HG03439 (cell line): ENCODE results near the gene GCSH.
"Not testable (repeated sequence)": the region's sequence is repeated elsewhere in the genome, so short reads cannot be mapped to it uniquely, and the experiment has no call there.

Experiments used
- ATAC-seq: cut with Tn5 transposase; IDR thresholded peaks from one replicate; pipeline ENCODE4 v1.9.1; 2021; ENCODE audit warnings: mild to moderate bottlenecking, moderate library complexity; ENCODE audit not compliant: unreplicated experiment

Gene GCSH

DNA sequence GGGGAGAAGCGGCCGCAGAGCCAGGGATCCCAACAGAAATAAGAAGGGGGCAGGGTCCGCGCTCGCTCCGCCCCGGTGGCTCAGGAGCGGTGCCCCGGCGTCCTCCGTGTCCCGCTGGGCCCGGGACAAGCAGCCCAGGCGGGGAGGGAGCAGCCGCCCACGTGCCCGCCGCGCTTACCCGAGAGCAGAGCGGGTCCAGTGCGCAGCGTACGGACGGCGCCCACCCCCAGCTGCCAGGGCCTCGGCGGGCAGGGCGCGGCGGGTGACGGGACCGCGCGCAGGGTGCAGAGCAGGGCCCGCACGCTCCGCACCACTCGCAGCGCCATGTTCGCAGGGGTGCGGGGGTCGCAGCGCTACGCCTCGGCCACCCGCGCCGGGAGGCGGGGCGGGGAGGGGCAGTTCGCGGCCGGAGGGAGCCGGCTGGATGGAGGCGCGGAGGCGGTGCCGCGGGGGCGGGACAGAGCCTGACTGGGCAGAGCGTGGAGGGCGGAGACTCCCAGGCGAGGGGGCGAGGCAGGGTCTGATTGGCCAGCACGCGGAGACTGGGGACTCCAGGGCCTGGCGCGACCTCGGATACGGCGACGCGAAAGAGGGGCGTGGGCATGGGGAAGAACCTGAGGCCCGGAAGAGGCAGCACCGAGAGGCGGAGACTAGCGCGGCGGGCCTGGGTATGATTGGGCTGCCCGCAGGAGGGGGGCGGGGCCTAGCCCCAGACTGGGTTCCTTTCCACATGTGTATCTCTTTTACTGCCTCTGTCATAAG, at the start of gene GCSH:
Gene GCSH, minus strand, starts transcription at position 443 of the 762 bp plus-strand sequence. Its CDS starts 117 bp downstream, at position 326.
- peak; percentile 99 for ATAC-seq

DNA sequence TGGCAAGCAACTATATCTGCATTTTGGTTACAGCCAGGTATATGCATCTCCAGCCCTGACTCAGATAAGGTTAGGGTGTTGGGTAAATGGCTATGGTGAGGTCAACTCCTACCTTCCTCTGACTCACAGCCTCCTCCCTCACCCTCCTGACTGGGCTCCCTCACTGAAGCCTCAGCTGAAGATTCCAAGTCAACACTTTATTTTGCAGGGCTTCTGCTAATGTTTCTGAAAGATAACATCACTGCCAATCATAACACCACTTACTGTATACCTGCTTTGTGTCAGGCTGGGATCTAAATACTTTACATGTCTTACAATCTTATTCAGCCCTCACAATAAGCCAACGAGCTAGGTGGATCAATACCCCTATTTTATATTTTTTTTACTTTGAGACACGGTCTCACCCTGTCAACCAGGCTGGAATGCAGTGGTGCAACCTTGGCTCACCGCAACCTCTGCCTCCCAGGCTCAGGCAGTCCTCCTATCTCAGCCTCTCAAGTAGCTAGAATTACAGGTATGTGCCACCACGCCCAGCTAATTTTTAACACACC, 47.8 kb upstream of the GCSH start:
- ATAC-seq: no peak

- no peak for ATAC-seq
These were observed 46.7 kb upstream of the GCSH start for GRCh38 chr16:81142864-81143263.

DNA sequence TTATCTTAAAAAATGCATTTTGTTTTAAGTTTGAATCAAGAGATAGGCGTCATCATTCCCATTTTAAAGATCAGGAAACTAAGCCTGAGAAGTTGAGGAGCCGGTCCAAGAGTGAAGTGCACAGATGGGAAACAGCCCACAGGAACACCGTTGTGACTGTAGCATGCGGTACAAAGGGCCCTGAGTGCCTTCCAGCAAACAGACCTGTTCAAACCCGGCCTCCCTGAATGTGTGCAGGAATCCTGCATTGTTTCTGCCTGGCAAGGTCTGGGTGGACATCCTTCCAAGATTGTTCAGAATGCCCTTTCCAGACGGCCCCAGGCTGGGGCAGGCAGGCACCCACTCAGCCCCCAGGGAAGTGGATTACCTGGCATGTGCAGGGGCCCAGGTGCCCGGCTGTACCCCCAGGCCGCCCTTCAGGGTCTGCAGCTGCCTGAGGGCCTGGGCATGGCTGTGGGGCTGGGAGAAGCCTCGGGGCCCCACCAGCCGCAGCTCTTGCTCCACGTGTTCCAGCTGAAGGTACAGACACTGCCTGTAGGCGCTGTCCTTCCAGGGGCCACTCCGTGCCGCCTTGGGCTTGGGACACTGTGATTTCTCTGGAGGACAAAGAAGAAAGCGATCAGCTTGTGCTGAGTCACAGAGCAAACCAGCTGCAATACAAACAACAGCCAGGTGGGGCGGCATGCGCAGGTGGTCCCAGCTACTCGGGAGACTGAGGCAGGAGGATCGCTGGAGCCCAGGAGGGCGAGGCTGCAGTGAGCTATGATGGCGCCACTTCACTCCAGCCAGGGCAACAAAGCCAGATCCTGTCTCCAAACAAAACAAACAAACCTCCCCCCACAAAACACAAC, 45.0 kb upstream of the GCSH start:
- no peak for ATAC-seq

DNA sequence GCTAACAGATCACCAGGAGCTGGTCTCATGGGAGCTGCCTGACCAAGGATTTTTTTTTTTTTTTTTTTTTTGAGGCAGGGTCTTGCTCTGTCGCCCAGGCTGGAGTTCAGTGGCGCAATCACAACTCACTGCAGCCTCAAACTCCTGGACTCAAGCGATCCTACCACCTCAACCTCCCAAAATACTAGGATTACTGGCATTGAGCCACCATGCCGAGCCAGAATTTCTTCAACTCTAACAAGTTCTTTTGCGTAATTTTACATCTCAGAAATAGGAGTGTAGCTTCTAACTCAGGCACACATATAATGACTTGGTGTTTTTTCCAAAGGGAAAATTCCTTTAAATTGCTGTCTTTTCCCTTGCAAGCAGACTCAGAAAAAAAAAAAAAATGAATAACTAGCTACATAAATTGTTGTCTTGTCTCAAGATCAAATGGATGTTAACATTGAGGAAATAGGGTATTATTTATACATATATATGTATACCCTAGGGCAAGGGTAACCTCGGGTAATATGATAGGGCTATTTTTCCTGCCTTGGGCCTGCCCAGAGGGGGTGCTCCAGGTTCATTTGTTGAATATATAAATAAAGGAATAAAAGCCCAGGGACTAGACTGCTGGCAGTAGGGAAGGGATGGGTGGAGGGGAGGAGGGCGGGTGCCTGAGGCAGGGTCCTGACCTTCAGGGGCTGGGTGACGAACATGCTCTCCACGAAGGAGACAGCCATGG, 42.8 kb upstream of the GCSH start:
- ATAC-seq: no peak

DNA sequence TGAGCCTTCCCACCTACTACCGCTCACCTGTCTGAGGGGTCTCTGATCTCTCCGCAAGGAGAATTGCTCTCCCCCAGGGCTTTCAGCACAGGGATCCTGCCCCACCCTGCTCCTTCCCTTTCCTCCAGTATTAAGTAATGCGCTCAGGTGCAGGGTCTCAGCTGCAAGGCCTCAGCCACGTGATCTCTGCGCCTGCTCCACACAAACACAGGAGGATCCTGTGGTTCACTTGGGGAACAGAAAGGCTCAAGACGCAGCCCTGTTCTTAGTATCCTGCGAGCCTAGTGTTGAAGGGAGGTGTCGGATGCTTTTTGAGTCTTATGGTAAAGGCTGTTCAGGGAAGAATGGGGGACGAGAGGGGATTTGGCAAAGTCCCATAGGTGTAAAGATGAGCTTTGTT, 41.6 kb upstream of the GCSH start:
- ATAC-seq: no peak

DNA sequence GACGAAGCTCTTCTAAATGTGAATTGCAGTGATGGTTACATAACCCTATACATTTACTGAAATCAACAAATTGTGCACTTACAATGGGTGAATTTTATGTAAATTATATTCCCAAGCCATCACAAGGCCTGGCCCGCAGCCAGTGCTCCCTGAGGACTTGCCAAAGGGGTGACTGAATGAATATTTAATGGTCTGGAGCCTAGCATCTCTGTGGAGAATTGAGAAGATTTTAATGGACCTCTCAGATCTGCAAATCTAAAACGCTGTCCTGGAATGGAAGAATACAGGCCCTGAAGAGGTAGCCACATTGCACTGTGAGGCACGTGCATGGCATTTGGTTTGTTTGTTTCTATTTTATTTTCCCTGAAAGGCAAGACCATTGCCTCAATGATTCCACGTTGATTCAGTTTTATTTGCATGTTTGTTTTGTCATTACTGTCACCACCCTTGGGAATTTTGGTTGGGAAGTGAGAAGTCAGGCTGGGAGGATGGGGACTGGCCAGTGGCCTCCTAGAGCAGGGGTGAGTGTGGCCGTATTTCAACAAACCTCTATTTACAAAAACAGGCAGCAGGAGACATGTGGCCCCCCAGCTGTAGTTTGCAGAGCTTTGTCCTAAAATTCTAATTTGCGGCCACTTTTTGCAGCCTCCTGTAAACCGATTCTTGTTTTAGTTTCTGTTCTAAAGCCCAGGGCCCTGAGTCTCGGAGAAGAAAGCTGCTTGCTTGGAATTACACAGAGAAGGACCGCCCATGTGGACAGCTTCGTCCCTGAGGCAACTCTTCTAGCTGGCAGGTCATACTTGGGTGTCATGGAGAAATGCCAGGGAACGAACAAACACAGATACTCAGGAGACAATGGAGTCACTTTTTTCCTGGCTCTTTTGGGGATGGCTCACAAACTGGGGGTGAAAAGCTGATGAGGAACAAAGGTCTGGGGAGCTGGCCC, 40.5 kb upstream of the GCSH start:
- no peak for ATAC-seq

DNA sequence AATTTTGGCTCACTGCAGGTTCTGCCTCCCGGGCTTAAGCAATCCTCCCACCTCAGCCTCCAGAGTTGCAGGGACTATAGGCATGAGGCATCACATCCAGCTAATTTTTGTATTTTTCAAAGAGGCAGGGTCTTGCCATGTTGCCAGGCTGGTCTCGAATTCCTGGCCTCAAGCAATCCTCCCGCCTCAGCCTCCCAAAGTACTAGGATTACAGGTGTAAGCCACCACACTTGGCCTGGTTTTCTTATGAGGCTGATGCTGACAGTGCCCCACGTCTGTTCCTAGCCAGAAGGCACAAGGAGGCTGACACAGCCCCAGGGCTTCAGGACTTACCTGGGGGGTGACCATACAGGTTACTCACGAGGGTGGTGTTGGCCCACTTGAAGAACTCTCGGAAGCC, 33.9 kb upstream of the GCSH start:
- ATAC-seq: no peak

- ATAC-seq: no peak
These were observed 32.7 kb upstream of the GCSH start for GRCh38 chr16:81128726-81129524.

GRCh38 chr16:81127051-81127450, 30.9 kb upstream of the GCSH start:
- ATAC-seq: no peak

- no peak for ATAC-seq
These were observed 27.1 kb upstream of the GCSH start for GRCh38 chr16:81123092-81123852.

GRCh38 chr16:81121474-81121990, 25.3 kb upstream of the GCSH start:
- no peak for ATAC-seq

DNA sequence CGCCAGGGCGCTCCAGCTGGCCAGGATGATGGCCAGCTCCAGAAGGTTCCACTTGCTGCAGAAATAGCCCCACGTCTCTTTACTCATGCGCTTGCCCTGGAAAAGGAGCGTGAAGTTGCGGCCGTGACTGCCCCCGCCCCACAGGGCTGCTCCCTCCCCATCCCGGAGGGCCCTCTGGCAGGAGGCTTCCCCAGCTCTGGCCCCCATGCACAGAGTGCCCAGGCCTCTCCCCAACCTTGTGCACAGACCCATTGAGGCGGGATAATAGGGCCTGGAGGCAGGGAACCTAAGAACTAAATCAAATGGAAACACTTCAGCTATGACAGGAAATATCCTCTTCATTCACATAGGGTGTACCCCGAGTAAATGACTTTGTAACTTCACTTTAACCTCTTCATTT, 21.2 kb upstream of the GCSH start:
- ATAC-seq: no peak

DNA sequence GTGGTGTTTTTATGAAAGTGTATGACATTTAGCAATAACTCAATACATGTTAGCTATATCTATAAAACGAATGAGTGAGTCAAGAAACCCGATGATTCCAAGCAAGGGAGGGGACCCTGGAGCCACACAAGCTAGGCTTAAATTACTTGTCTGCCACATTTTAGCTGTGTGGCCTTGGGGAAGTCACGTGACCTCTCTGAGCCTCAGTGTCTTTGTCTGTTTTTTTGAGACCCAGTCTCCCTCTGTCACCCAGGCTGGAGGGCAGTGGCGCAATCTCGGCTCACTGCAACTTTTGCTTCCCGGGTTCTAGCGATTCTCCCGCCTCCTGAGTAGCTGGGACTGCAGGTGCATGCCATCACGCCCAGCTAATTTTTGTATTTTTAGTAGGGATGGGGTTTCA, 20.1 kb upstream of the GCSH start:
- no peak for ATAC-seq

DNA sequence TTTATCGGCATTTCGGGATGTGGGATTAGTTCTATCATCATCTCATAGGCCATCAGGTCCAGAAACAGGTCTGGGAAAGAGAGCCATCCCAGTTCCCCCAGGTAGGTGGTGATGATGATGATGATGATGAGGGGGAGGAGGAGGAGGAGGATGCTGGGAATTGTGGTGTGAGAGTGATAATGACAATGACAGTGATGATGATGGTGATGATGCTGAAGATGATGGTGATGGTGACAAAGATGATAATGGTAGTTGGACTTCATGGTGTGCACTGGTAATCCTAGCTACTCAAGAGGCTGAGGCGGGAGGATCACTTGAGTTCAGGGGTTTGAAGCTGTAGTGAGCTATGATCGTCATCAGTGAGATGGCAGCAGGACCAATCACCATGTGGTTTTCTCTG, 16.3 kb upstream of the GCSH start:
- no peak for ATAC-seq

DNA sequence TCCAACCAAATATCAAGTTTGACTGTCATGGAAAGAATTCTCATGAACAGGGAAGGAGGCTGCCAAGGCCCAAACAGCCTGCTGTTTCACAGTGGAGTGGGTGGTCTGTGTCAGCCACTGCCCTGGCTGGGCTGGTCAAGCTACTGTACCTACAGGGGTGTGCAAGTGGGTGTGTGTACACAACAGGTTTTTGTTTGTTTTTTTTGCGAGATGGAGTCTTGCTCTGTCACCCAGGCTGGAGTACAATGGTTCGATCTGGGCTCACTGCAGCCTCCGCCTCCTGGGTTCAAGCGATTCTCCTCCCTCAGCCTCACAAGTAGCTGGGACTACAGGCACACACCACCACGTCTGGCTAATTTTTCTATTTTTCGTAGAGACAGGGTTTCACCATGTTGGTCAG, 13.1 kb upstream of the GCSH start:
- ATAC-seq: not testable (repeated sequence)

DNA sequence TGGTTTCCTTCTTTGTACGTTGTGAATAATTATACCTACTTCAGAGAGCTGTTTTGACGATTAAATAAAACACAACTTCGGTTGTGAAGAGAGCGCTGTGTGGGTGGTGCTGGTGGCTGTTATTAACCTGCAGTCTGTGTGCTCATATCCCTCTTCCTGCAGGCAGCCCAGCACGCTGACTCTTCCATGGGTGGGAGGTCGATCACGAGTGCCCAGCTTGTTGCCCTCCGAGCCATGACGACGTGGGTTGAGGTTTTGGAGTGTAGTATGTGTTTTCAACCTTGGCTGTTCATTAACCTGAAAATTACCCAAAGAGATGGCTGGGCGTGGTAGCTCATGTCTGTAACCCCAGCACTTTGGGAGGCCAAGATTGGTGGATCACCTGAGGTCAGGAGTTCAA, 11.3 kb upstream of the GCSH start:
- no peak for ATAC-seq

GRCh38 chr16:81106826-81107503, 10.8 kb upstream of the GCSH start:
- no peak for ATAC-seq
